ENCODE measurements around the gene FBXW7. TPM values are rescaled to one million over a fixed set of nuclear protein-coding genes. Genes with fewer than 3 reads are reported as not detected.

FBXW7 gene
- polyA plus RNA-seq, 1 donor from 2014 or later: 55.7 TPM

- no peak overlapping the region for H2AFZ ChIP-seq (ENCODE audit: low read depth, low read length)
- H3K4me3 ChIP-seq (ENCODE audit: low read length): no peak overlapping the region
- H3K4me2 ChIP-seq (ENCODE audit: low read length): no peak overlapping the region
- no peaks in the 10 kb centered on the region for H3K36me3 ChIP-seq (ENCODE audit: insufficient read depth, low read length)
- no peaks in the 10 kb centered on the region for H3K9me3 ChIP-seq (ENCODE audit: low read length)
- no peak for TF ChIP-seq CTCF (IDR thresholded peaks at IDR 0.05; ENCODE audit: poor library complexity, severe bottlenecking)
- TF ChIP-seq TAF1 (IDR thresholded peaks at IDR 0.05; ENCODE audit: low read depth): no peak
- no peak for TF ChIP-seq EP300 (conservative IDR thresholded peaks at IDR 0.05; ENCODE audit: poor library complexity, severe bottlenecking)
- no peak for TF ChIP-seq REST (IDR thresholded peaks at IDR 0.05; ENCODE audit: borderline replicate concordance)
- TF ChIP-seq EZH2 (IDR thresholded peaks at IDR 0.05; ENCODE audit: borderline replicate concordance, insufficient read depth, low read length, poor library complexity, severe bottlenecking): no peak
- TF ChIP-seq MXI1 (conservative IDR thresholded peaks at IDR 0.05; ENCODE audit: poor library complexity, severe bottlenecking): no peak
- TF ChIP-seq POLR2AphosphoS5 (IDR thresholded peaks at IDR 0.05): no peak
- TF ChIP-seq SMC3 (conservative IDR thresholded peaks at IDR 0.05; ENCODE audit: poor library complexity): no peak
- TF ChIP-seq RAD21 (conservative IDR thresholded peaks at IDR 0.05): no peak
- H3K9me2 ChIP-seq (ENCODE audit: insufficient read depth, low read length): no peaks in the 10 kb centered on the region
- no peaks in the 10 kb centered on the region for H3K79me2 ChIP-seq (replicated peaks; ENCODE audit: insufficient read depth, low read length)
- H4K20me1 ChIP-seq (ENCODE audit: insufficient read depth): no peaks in the 10 kb centered on the region
- H3K9ac ChIP-seq (ENCODE audit: low read length): no peak overlapping the region
- no peaks in the 10 kb centered on the region for H3F3A ChIP-seq (ENCODE audit: insufficient read depth, low read length, poor library complexity, severe bottlenecking)
- no peak overlapping the region for H3K27ac ChIP-seq (ENCODE audit: low read length)
- H3K27me3 ChIP-seq (ENCODE audit: insufficient read depth, low read depth, low read length): no peaks in the 10 kb centered on the region
Observed at GRCh38 chr4:152415980-152416379, 119.9 kb downstream of the FBXW7 start.

GRCh38 chr4:152408514-152409327, 127.2 kb downstream of the FBXW7 start:
- Histone ChIP-seq H3K4me3 (ENCODE audit: low read length) (no peak overlapping the region), H3K27me3 (ENCODE audit: insufficient read depth, low read depth, low read length) (no peaks in the 10 kb centered on the region), H3K9me2 (ENCODE audit: insufficient read depth, low read length) (no peaks in the 10 kb centered on the region), H3K9me3 (ENCODE audit: low read length) (no peaks in the 10 kb centered on the region), H4K20me1 (ENCODE audit: insufficient read depth) (no peaks in the 10 kb centered on the region), H2AFZ (ENCODE audit: low read depth, low read length) (no peak overlapping the region), H3K79me2 (replicated peaks; ENCODE audit: insufficient read depth, low read length) (no peaks in the 10 kb centered on the region), H3K36me3 (ENCODE audit: insufficient read depth, low read length) (no peaks in the 10 kb centered on the region), H3K27ac (ENCODE audit: low read length) (no peak overlapping the region), H3F3A (ENCODE audit: insufficient read depth, low read length, poor library complexity, severe bottlenecking) (no peaks in the 10 kb centered on the region), H3K4me2 (ENCODE audit: low read length) (no peak overlapping the region), H3K9ac (ENCODE audit: low read length) (no peak overlapping the region)
- TF ChIP-seq MXI1 (conservative IDR thresholded peaks at IDR 0.05; ENCODE audit: poor library complexity, severe bottlenecking) (no peak), CTCF (IDR thresholded peaks at IDR 0.05; ENCODE audit: poor library complexity, severe bottlenecking) (peak; percentile 65), SMC3 (conservative IDR thresholded peaks at IDR 0.05; ENCODE audit: poor library complexity) (peak; percentile 58), TAF1 (IDR thresholded peaks at IDR 0.05; ENCODE audit: low read depth) (no peak), POLR2AphosphoS5 (IDR thresholded peaks at IDR 0.05) (no peak), EZH2 (IDR thresholded peaks at IDR 0.05; ENCODE audit: borderline replicate concordance, insufficient read depth, low read length, poor library complexity, severe bottlenecking) (no peak), REST (IDR thresholded peaks at IDR 0.05; ENCODE audit: borderline replicate concordance) (no peak), EP300 (conservative IDR thresholded peaks at IDR 0.05; ENCODE audit: poor library complexity, severe bottlenecking) (no peak), RAD21 (conservative IDR thresholded peaks at IDR 0.05) (peak; percentile 69)

All from neural cell (in vitro differentiated cells).